SK-N-MC (cell line): ENCODE results near the gene CFAP70.

Source experiments
- DNase-seq: peaks from one replicate; pipeline ENCODE4 v3.0.0-alpha.2; 2011; ENCODE audit warnings: low read depth, low spot score
- H3K27ac ChIP-seq: fragments of 200-600 bp; sonication (generic); 2 replicates; pipeline ENCODE4 v1.5.1; 2016; ENCODE audit warnings: mixed run types
- H3K36me3 ChIP-seq: fragments of 200-600 bp; sonication (generic); 2 replicates; pipeline ENCODE4 v1.6.1; 2017; ENCODE audit warnings: antibody characterized with exemption, low read length, mixed read lengths; ENCODE audit not compliant: insufficient read depth
- H3K4me3 ChIP-seq: fragments of 200-600 bp; sonication (generic); 2 replicates; pipeline ENCODE4 v1.5.1; 2016
- H3K9ac ChIP-seq: fragments of 200-600 bp; sonication (generic); 2 replicates; pipeline ENCODE4 v1.8.0; 2017; ENCODE audit warnings: mixed run types, mixed read lengths; ENCODE audit not compliant: insufficient read length
- H3K9me3 ChIP-seq: fragments of 200-600 bp; sonication (generic); 2 replicates; pipeline ENCODE4 v1.6.1; 2017; ENCODE audit warnings: low read depth, mild to moderate bottlenecking, antibody characterized with exemption, low read length, moderate library complexity, mixed read lengths
- EZH2 ChIP-seq: fragments of 200-600 bp; sonication (generic); IDR thresholded peaks from one replicate; pipeline ENCODE4 v1.6.1; 2017; ENCODE audit warnings: antibody characterized with exemption
- FOXP2 ChIP-seq: optimal IDR thresholded peaks from 2 replicates; pipeline ENCODE3; 2011; ENCODE audit warnings: mild to moderate bottlenecking, moderate library complexity; ENCODE audit not compliant: insufficient read depth; ENCODE audit errors: extremely low read length, control extremely low read depth
- POLR2AphosphoS5 ChIP-seq: IDR thresholded peaks from 2 replicates; pipeline ENCODE4 v1.6.1; 2012; ENCODE audit warnings: mild to moderate bottlenecking, low read depth, low read length, borderline replicate concordance

Gene CFAP70

GRCh38 chr10:73218431-73219191 is 140.1 kb downstream of the CFAP70 start:
- Histone ChIP-seq H3K27ac (no peak overlapping the region), H3K4me3 (no peak overlapping the region), H3K9me3 (no peaks in the 10 kb centered on the region), H3K36me3 (peaks cover 5% of the 10 kb centered on the region; the same call in 1 of the 2 replicates), H3K9ac (no peak overlapping the region)
- peak; percentile 8 for DNase-seq
- TF ChIP-seq POLR2AphosphoS5 (no peak), EZH2 (no peak), FOXP2 (no peak)

- H3K9me3 ChIP-seq, result no peaks in the 10 kb centered on the region
- DNase-seq, result no peak
- H3K4me3 ChIP-seq, result no peak overlapping the region
- no peak overlapping the region for H3K27ac ChIP-seq
- no peak overlapping the region for H3K9ac ChIP-seq
- TF ChIP-seq EZH2 (no peak), FOXP2 (no peak), POLR2AphosphoS5 (no peak)
- H3K36me3 ChIP-seq, result peaks cover 5% of the 10 kb centered on the region; the same call in 1 of the 2 replicates
Observed at GRCh38 chr10:73217628-73218027, 141.0 kb downstream of the CFAP70 start.

GRCh38 chr10:73215749-73216148 is 142.9 kb downstream of the CFAP70 start:
- Histone ChIP-seq H3K4me3 (no peak overlapping the region), H3K9ac (no peak overlapping the region), H3K36me3 (peaks cover 5% of the 10 kb centered on the region; the same call in 1 of the 2 replicates), H3K9me3 (no peaks in the 10 kb centered on the region), H3K27ac (no peak overlapping the region)
- no peak for DNase-seq
- TF ChIP-seq FOXP2, result no peak
- no peak for TF ChIP-seq EZH2
- TF ChIP-seq POLR2AphosphoS5, result no peak

- no peak overlapping the region for H3K27ac ChIP-seq
- TF ChIP-seq EZH2 (no peak), POLR2AphosphoS5 (no peak), FOXP2 (no peak)
- H3K4me3 ChIP-seq, result no peak overlapping the region
- H3K9ac ChIP-seq, result no peak overlapping the region
- DNase-seq, result no peak
- H3K36me3 ChIP-seq, result no peaks in the 10 kb centered on the region
- H3K9me3 ChIP-seq, result no peaks in the 10 kb centered on the region
Observed at GRCh38 chr10:73211106-73211811, 147.4 kb downstream of the CFAP70 start.

- H3K9me3 ChIP-seq, result no peaks in the 10 kb centered on the region
- H3K4me3 ChIP-seq, result no peak overlapping the region
- H3K9ac ChIP-seq, result no peak overlapping the region
- H3K36me3 ChIP-seq, result no peaks in the 10 kb centered on the region
- no peak overlapping the region for H3K27ac ChIP-seq
- DNase-seq, result no peak
- TF ChIP-seq FOXP2 (no peak), POLR2AphosphoS5 (no peak), EZH2 (no peak)
Observed at GRCh38 chr10:73210395-73211105, 148.1 kb downstream of the CFAP70 start.

GRCh38 chr10:73209705-73210104 is 149.0 kb downstream of the CFAP70 start:
- Histone ChIP-seq H3K9ac (no peak overlapping the region), H3K36me3 (no peaks in the 10 kb centered on the region), H3K9me3 (no peaks in the 10 kb centered on the region), H3K27ac (peak overlapping the region; percentile 67; the same call in 1 of the 2 replicates), H3K4me3 (no peak overlapping the region)
- no peak for TF ChIP-seq POLR2AphosphoS5
- no peak for TF ChIP-seq FOXP2
- TF ChIP-seq EZH2, result no peak
- no peak for DNase-seq

GRCh38 chr10:73207883-73208282 is 150.8 kb downstream of the CFAP70 start:
- Histone ChIP-seq H3K36me3 (no peaks in the 10 kb centered on the region), H3K27ac (peak overlapping the region; percentile 67), H3K9ac (no peak overlapping the region), H3K4me3 (peak overlapping the region; percentile 15; the same call in 1 of the 2 replicates), H3K9me3 (no peaks in the 10 kb centered on the region)
- no peak for DNase-seq
- TF ChIP-seq POLR2AphosphoS5 (no peak), EZH2 (no peak), FOXP2 (no peak)

- Histone ChIP-seq H3K9me3 (no peaks in the 10 kb centered on the region), H3K27ac (no peak overlapping the region), H3K9ac (no peak overlapping the region), H3K4me3 (no peak overlapping the region), H3K36me3 (no peaks in the 10 kb centered on the region)
- DNase-seq, result no peak
- TF ChIP-seq EZH2 (no peak), POLR2AphosphoS5 (no peak), FOXP2 (no peak)
Observed at GRCh38 chr10:73206385-73206784, 152.3 kb downstream of the CFAP70 start.
